HG02610 (cell line): Measurements from ENCODE around the gene FRK.
A peak's percentile ranks its signal among the peaks of the same experiment; 100 is the strongest.
"Not testable (repeated sequence)": the region's sequence is repeated elsewhere in the genome, so short reads cannot be mapped to it uniquely, and the experiment has no call there.

Experiments used
- ATAC-seq: cut with Tn5 transposase; IDR thresholded peaks from one replicate; pipeline ENCODE4 v1.9.1; 2021; ENCODE audit warnings: mild to moderate bottlenecking, moderate library complexity; ENCODE audit not compliant: unreplicated experiment

The FRK gene

DNA sequence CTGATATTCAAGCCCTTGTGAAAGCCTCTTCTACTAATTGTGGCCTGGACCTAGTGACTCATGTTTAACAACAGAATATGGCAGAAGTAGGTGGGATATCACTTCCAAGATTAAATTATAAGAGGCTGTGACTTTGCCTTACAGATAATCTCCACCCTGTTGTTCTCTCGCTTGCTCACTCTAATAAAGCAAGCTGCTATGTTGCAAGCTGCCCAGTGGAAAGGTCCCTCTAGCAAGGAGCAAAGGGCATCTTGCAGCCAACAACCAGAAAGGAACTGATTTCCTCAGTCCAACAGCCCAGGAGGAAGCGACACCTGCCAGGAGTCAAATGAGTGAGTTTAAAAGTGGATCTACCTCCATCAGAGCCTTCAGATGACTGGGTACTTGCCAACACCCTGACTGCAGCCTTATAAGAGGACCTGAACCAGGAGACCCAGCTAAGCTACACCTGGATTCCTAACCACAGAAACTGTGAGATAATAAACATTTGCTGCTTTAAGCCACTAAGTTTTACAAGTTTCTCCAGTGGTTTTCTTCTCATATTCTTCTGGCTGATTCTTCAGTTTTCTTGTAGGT lies 112.6 kb downstream of the FRK start:
- no peak for ATAC-seq

DNA sequence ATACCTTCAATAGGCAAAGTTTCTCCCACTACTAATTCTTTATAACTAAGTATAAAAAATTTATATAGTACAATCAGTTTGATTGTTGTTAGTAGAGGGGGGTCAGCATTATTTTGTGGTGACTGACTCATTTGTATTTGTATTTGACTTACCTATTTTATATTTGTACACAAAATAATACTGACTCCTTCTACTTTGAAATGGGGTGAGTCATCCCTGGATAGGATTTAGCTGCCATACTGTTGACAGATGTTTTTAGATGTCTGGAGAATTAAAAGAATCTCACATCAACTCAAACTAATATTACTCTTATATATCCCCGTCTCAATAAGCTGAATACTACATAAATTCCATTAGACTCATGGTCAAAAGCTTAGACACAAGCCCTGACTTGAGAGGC lies 114.9 kb downstream of the FRK start:
- ATAC-seq = no peak

DNA sequence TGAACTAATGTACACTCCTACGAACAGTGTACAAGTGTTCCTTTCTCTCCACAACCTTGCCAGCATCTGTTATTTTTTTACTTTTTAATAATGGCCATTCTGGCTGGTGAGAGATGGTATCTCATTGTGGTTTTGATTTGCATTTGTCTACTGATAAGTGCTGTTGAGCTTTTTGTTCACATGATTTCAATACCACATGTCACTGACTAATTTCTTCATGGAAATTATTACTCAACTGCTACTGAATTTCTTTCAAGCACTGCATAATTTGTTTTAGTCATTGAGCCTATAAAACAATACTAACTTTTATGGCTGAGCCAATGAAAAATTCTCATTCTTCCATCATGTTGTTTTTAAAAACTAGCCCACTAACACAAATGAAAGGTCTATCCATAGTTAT lies 115.4 kb downstream of the FRK start:
- no peak for ATAC-seq

- ATAC-seq = not testable (repeated sequence)
Measured at GRCh38 chr6:115944829-115945228, 115.9 kb downstream of the FRK start.

DNA sequence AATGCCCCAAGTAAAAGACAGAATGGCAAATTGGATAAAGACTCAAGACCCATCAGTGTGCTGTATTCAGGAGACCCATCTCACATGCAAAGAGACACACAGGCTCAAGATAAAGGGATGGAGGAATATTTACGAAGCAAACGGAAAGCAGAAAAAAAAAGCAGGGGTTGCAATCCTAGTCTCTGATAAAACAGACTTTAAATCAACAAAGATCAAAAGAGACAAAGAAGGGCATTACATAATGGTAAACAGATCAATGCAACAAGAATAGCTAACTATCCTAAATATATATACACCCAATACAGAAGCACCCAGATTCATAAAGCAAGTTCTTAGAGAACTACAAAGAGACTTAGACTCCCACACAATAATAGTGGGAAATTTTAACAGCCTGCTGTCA lies 123.2 kb downstream of the FRK start:
- ATAC-seq = not testable (repeated sequence)

DNA sequence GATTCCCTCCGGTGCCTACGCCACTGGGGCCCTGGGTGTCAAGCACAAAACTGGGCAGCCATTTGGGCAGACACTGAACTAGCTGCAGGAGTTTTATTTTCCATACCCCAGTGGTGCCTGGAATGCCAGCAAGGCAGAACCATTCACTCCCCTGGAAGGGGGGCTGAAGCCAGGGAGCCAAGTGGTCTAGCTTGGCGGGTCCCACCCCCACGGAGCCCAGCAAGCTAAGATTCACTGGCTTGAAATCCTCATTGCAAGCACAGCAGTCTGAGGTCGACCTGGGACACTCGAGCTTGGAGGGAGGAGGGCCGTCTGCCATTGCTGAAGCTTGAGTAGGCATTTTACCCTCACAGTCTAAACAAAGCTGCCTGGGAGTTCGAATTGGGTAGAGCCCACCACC lies 125.3 kb downstream of the FRK start:
- ATAC-seq = no peak

DNA sequence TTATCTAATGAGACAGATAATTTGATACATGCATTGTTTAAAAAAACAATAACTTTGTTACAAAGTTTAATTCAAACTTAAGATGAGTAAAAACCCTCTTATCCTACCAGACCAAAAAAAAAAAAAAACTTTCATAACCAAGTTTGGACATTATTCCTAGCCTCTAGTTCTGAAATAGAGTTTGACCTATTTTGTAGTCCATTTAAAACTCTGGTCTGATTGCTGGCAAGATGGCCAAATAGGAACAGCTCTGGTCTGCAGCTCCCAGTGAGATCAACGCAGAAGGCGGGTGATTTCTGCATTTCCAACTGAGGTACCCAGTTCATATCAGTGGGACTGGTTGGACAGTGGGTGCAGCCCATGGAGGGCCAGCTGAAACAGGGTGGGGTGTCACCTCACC lies 125.9 kb downstream of the FRK start:
- ATAC-seq = no peak

DNA sequence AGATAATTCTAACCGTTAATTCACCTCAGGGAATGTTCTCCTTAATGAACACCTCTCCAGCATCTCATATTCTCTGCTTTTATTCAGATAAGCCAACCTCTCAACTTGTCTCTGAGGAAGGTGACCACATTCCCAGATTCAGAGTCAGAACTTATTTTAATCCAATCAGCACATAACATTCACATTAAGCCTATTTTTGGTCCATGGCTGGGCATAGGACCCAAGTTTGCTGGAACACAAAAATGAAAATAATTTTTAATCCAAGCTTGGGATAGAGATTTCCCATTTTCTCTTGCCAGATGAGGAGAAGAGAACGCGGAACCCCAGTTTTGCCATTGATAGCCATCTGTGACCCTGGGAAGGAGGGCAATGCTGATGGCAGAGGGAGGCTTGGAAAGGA lies 126.5 kb downstream of the FRK start:
- no peak for ATAC-seq

GRCh38 chr6:115932481-115932880 lies 128.2 kb downstream of the FRK start:
- ATAC-seq = peak; percentile 80

DNA sequence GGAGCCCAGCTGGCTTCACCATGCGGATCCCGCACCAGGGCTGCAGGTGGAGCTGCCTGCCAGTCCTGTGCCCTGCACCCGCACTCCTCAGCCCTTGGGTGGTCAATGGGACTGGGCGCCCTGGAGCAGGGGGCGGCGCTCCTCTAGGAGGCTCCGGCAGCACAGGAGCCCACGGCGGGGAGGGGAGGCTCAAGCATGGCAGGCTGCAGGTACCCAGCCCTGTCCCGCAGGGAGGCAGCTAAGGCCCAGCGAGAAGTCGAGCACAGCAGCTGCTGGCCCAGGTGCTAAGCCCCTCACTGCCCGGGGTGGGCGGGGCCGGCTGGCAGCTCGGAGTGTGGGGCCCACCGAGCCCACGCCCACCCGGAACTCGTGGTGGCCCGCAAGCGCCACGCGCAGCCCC lies 132.7 kb downstream of the FRK start:
- not testable (repeated sequence) for ATAC-seq

DNA sequence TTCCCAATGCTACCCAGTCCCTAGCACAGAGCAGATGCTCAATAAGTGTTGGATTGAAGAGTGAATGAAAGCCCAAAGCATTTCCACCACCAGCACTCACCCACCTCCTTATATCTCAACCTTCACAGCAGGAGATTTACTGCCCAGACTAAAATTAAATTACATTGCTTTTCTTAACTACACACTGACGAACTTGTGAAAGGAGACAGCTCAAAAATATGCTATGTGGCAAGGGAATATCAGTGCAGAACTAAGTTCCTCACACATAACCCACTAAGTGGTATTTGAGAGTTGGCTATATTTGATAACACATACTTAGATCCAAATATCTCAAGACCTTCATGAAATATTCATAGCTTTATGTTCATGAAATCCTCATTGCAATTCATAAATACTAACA lies 137.7 kb downstream of the FRK start:
- ATAC-seq = no peak

- no peak for ATAC-seq
Measured at GRCh38 chr6:115914098-115914497, 146.6 kb downstream of the FRK start.

DNA sequence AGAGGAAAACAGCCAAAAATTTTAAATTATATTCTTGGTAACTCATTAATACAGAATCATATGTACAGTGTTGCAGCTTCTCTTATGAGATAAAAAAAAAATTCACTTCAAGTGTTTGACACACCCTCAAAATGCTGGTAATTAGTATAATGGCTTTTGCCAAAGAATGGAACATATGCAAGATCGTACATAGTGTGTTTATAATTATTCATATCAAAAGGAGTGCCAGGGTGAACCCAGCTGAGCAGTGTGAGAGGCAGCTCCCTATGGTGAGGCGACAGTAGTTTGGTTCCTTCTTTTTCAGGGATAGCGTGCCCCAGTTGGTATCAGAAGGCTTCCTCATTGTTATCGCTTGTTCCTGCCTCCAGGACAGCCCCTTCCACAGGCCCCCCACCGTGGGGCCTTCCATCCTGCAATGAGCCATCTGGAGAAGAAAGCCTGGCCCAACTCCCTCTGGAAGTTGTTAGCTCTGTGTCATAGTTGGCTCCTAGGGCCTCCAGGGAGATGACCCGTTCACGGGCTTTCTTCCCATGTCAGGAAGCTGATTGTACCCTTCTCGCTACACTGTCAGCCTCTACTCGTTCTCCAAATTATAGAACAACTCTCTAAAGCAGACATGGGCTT lies 150.7 kb downstream of the FRK start:
- ATAC-seq = no peak

GRCh38 chr6:115908906-115909559 lies 151.7 kb downstream of the FRK start:
- peak; percentile 48 for ATAC-seq

- no peak for ATAC-seq
Measured at GRCh38 chr6:115905471-115905870, 155.2 kb downstream of the FRK start.

GRCh38 chr6:115902436-115902835 lies 158.3 kb downstream of the FRK start:
- ATAC-seq = no peak

DNA sequence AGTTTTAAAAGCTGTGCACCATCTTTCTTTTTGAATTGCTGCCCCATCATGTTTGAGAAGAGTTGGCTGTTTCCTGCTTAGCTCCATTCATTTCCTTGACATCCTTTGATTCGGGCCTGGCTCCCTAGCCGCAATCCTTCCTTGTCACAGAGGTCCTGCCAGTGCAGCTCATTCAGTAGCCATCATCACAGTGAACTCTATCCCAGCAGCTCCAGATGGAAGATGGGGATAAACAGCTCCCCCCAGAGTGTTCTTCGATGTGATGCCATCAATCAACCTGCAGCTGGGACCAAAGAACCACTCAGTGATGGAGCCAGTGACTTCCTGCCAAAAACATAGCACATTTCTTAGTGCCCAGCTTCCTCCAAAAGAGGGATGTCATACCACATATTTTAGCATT lies 158.8 kb downstream of the FRK start:
- no peak for ATAC-seq

GRCh38 chr6:115899730-115900282 lies 160.9 kb downstream of the FRK start:
- ATAC-seq = no peak

GRCh38 chr6:115898246-115898645 lies 162.4 kb downstream of the FRK start:
- no peak for ATAC-seq

DNA sequence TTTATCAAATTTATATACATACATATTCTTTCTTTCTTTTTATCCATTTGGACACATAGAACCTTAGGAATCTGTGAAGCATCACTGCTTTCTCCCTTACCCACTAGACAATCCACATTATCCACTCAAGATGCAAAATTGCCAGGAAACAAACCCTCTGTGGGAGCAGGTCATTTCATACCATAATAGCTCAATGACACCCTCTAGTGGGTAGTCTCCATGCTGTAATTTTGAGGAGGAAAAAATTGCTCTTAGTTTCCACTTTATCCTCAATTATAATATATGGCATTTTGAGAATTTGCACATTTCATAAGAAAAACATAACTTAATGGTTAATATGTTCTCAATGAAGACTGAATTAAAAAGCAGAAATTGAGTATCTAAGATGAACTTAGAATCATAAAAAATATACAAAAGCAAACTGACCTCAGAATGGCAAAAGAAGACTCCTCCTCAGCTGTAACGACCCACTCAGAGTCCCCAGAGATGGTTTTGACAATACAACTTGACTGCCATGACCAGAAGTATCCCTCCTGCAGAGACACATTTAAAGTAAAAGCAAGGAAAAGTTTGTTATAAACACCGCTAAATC lies 164.1 kb downstream of the FRK start:
- ATAC-seq = peak; percentile 29

DNA sequence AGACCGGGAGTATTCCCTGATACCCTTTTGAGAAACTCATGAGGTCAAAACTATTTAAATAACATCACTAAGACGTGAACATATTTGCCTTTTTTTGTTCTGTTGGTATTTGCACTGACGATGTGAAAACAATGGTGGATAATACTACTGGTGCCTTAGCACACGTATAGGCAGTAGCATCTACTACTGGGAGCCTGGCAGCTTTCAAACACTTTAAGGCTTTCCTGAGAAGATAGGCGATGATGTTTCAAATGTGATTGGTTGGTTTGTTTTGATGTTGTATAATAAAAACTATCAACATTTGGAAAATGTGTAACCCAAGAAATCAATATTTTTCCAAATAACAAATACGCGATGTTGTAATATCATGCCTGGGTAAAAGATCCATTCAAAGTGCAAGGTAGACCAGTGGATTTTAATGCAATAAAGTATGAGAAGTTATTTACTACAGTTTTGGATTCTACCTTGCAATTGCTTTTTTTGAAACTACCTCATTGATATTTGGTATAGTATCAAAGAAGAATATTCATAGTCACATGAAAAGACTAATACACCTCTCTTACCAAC lies 166.2 kb downstream of the FRK start:
- no peak for ATAC-seq

DNA sequence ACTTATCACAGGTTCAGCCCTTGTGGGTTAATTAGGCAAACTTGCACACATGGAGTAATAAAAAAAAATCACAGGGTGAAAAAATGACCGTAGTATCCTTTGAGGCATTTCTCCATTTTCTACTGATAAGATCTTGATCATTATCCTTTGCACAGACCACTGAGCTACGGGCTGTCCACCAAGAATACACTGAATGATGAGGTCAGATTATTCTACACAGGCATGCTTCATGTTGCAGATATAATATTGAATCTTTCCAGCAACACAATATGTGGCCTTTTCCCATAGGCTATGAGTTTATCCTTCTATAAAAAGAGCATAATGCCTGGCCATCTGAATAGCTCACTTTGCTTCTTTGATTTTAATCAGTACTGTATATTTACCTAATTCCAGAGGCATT lies 168.9 kb downstream of the FRK start:
- no peak for ATAC-seq
